Heart right ventricle (tissue), 16 donors: ENCODE results near the gene PI4KA. TPM values are rescaled to one million over a fixed set of nuclear protein-coding genes. Genes with fewer than 3 reads are reported as not detected.
"Not testable (repeated sequence)": the region's sequence is repeated elsewhere in the genome, so short reads cannot be mapped to it uniquely, and the experiment has no call there.

Experiments
- ATAC-seq, 8 donors: fragments of 200-7000 bp; cut with Tn5 transposase; one replicate each; pipeline ENCODE4 v1.9.1; 2020; ENCODE audit warnings: mild to moderate bottlenecking in 8 of 8, moderate library complexity in 8 of 8, moderate number of reproducible peaks in 1 of 8
- DNase-seq, 2 donors: peaks; one replicate each; pipeline ENCODE4 v3.0.0-alpha.2; 2020
- H3K27ac ChIP-seq, 10 donors: fragments of 200-600 bp; sonication (generic) in 2 of 10; one replicate each; pipeline versions ENCODE4 v1.5.0 to v1.8.0; 2020 to 2022; ENCODE audit warnings: mild to moderate bottlenecking in 3 of 10
- H3K27me3 ChIP-seq, 7 donors: fragments of 200-600 bp; one replicate each; pipeline ENCODE4 v1.8.0; 2021 to 2022; ENCODE audit warnings: mild to moderate bottlenecking in 2 of 7
- H3K36me3 ChIP-seq, 9 donors: fragments of 200-600 bp; sonication (generic) in 1 of 9; one replicate each; pipeline versions ENCODE4 v1.5.0 to v1.8.0; 2020 to 2022; ENCODE audit warnings: mild to moderate bottlenecking in 2 of 9
- H3K4me1 ChIP-seq, 9 donors: fragments of 200-600 bp; sonication (generic) in 1 of 9; one replicate each; pipeline versions ENCODE4 v1.5.0 to v1.8.0; 2020 to 2022; ENCODE audit warnings: mild to moderate bottlenecking in 4 of 9
- H3K4me3 ChIP-seq, 10 donors: fragments of 200-600 bp; sonication (generic) in 2 of 10; one replicate each; pipeline versions ENCODE4 v1.5.0 to v1.8.0; 2020 to 2022; ENCODE audit warnings: mild to moderate bottlenecking in 7 of 10, moderate library complexity in 2 of 10
- H3K9me3 ChIP-seq, 11 donors: fragments of 200-600 bp in 10 of 11; sonication (generic) in 2 of 11; one replicate each; pipeline versions ENCODE4 v1.5.0 to v1.8.0; 2013 to 2022; ENCODE audit warnings: mild to moderate bottlenecking in 2 of 11, control low read depth in 1 of 11, moderate library complexity in 1 of 11
- CTCF ChIP-seq, 9 donors: fragments of 200-600 bp; sonication (generic) in 2 of 9; IDR thresholded peaks; one replicate each; pipeline versions ENCODE4 v1.5.0 to v1.8.0; 2021 to 2022; ENCODE audit warnings: antibody characterized with exemption in 9 of 9, mild to moderate bottlenecking in 5 of 9, moderate library complexity in 1 of 9
- WGBS, 2 donors: extraction: QIAGEN DNeasy Blood & Tissue Kit; methylation state at CpG; one replicate each; pipeline ENCODE4 v1.1.7; 2013; ENCODE audit warnings: inconsistent platforms in 1 of 2; 5-methylcytosine and 5-hydroxymethylcytosine counted together
- intact Hi-C, 10 donors: fragments of 100-400 bp; cut with DNase I; formaldehyde crosslinking; loops; one replicate each; pipeline versions ENCODE4 v1.11.1 to v1.14.2; 2022
- polyA plus RNA-seq, 2 donors: library from polyadenylated mRNA; stranded (reverse); fragments of 200-250 nt; gene quantifications; one replicate each; pipeline ENCODE4 v1.2.3, GENCODE V29; 2013
- total RNA-seq, 10 donors: library from RNA; stranded (reverse); fragmentation: NEBNext Ultra II Directional in 3 of 10; extraction: Animal tissue kit (Norgen Biotek cat#: 25700) in 3 of 10; gene quantifications; one replicate each; pipeline versions ENCODE4 v1.2.1 to v1.2.4, GENCODE V29; 2021 to 2023
- donor health status: Arrhythmogenic right ventricular cardiomyopathy.
- donor health status: ischemic (EF 13 %, LVEDD 7.1; RV severe dilation, severe dysfunction).
- donor health status: healthy with polysubstance abuse.
- donor health status: DM: no; HTN: yes; CAD: no.
- donor health status: DM: no; HTN: no; CAD: no.
- donor health status: ischemic (EF 25% LVEDD 6.9; RV normal size, moderate dysfunction).
- donor health status: ischemic (EF 25% LVEDD 5.7; RV mildly dilated, moderate dysfunction).
- donor health status: healthy.
- donor health status: DM: yes; HTN: yes; CAD: no.
- donor health status: Ischemic cardiomyopathy.
- donor health status: ischemic (EF 35%, LVEDD 5.7; RV mildly dilated, moderate dysfunction).
- donor health status: nonischemic (EF 11% LVEDD 7.7; RV severe dilation, severe dysfunction).
- donor health status: DM: yes; HTN: yes; CAD: no.
- donor health status: PGD.
- donor health status: ischemic (EF 29% LVEDD 5.4; RV normal size, mild dysfunction).
- donor health status: nonischemic (EF 23%, LVEDD 6.1; RV moderate dilation, normal function).

PI4KA gene
- total and polyA plus RNA-seq, 12 donors: 32.3 to 55.2 (median 39.4) TPM

- no peaks in the 10 kb centered on the region for H3K27me3 ChIP-seq
- TF ChIP-seq CTCF (IDR thresholded peaks at IDR 0.05): no peak
- H3K36me3 ChIP-seq: no peaks in the 10 kb centered on the region
- DNase-seq: no peak
- no peak overlapping the region for H3K4me3 ChIP-seq
- H3K4me1 ChIP-seq: peaks cover 0 to 38% (median 8%) of the 10 kb centered on the region in 9 donors
- 84 to 88% methylated on average over 5 of the region's 5 CpGs for WGBS, 2 donors
- intact Hi-C loops: no loop called here
- H3K27ac ChIP-seq: no peak overlapping the region
- H3K9me3 ChIP-seq: no peaks in the 10 kb centered on the region
- no peak for ATAC-seq
These were observed 14.3 kb downstream of the PI4KA start for GRCh38 chr22:20844055-20845037.

- intact Hi-C loops: no loop called here
- no peaks in the 10 kb centered on the region for H3K36me3 ChIP-seq
- no peak for TF ChIP-seq CTCF (IDR thresholded peaks at IDR 0.05)
- H3K4me1 ChIP-seq: peaks cover 0 to 38% (median 8%) of the 10 kb centered on the region in 9 donors
- no peaks in the 10 kb centered on the region for H3K9me3 ChIP-seq
- H3K27me3 ChIP-seq: no peaks in the 10 kb centered on the region
- 33 to 66% methylated on average over 2 of the region's 2 CpGs for WGBS, 2 donors
- H3K4me3 ChIP-seq: no peak overlapping the region
- no peak overlapping the region for H3K27ac ChIP-seq
- DNase-seq (no peak), ATAC-seq (no peak)
These were observed 15.1 kb downstream of the PI4KA start for GRCh38 chr22:20843501-20843900.

GRCh38 chr22:20840646-20841371 lies 17.8 kb downstream of the PI4KA start:
- TF ChIP-seq CTCF (IDR thresholded peaks at IDR 0.05): no peak
- intact Hi-C loops: no loop called here
- DNase-seq: no peak
- Histone ChIP-seq H3K4me3 (no peak overlapping the region), H3K9me3 (no peaks in the 10 kb centered on the region), H3K27me3 (no peaks in the 10 kb centered on the region), H3K4me1 (peaks cover 0 to 38% (median 8%) of the 10 kb centered on the region in 9 donors), H3K27ac (no peak overlapping the region), H3K36me3 (no peaks in the 10 kb centered on the region)
- WGBS, 2 donors: 84 to 85% methylated on average over 8 of the region's 8 CpGs
- no peak for ATAC-seq

- Histone ChIP-seq H3K27ac (no peak overlapping the region), H3K4me1 (peaks cover 0 to 31% (median 8%) of the 10 kb centered on the region in 9 donors), H3K9me3 (no peaks in the 10 kb centered on the region), H3K4me3 (no peak overlapping the region), H3K27me3 (no peaks in the 10 kb centered on the region), H3K36me3 (no peaks in the 10 kb centered on the region)
- intact Hi-C loops: no loop called here
- WGBS, 2 donors: 92 to 95% methylated on average over 3 of the region's 3 CpGs
- TF ChIP-seq CTCF (IDR thresholded peaks at IDR 0.05): no peak
- ATAC-seq: no peak
- no peak for DNase-seq
These were observed 18.6 kb downstream of the PI4KA start for GRCh38 chr22:20839837-20840645.

- intact Hi-C loops, H3K9me3 ChIP-seq, ATAC-seq, DNase-seq, H3K4me3 ChIP-seq, H3K36me3 ChIP-seq, H3K27me3 ChIP-seq, H3K27ac ChIP-seq: not testable (repeated sequence)
- peaks cover 0 to 24% (median 8%) of the 10 kb centered on the region in 9 donors for H3K4me1 ChIP-seq
- 98% methylated on average over 10 of the region's 10 CpGs for WGBS, 2 donors
These were observed 19.3 kb downstream of the PI4KA start for GRCh38 chr22:20839354-20839753.
